ENCODE data around the gene LRRC2. TPM values are rescaled to one million over a fixed set of nuclear protein-coding genes. Genes with fewer than 3 reads are reported as not detected.

LRRC2 gene
- total and polyA plus RNA-seq, 2 donors (not counting 1 experiment from before 2014, with no cell fraction given) = 3.8 to 6.0 TPM

GRCh38 chr3:46466273-46466672 is 99.8 kb downstream of the LRRC2 start:
- H3K9ac ChIP-seq (ENCODE audit: insufficient read depth, low read length) = no peak overlapping the region
- TF ChIP-seq CTCF (conservative IDR thresholded peaks at IDR 0.05 in 1 of 2, IDR thresholded peaks at IDR 0.05 in 1 of 2; ENCODE audit: low read depth in 1 of 2, low read length in 2 of 2) (no peak), EZH2 (IDR thresholded peaks at IDR 0.05; ENCODE audit: low read length, missing control alignments) (no peak)
- no peak overlapping the region for H2AFZ ChIP-seq (ENCODE audit: low read length)
- peaks cover 29% of the 10 kb centered on the region for H3K27me3 ChIP-seq (ENCODE audit: control insufficient read depth, insufficient read depth, low read length)
- no peaks in the 10 kb centered on the region for H3K36me3 ChIP-seq (ENCODE audit: control insufficient read depth, insufficient read depth, low read length)
- DNase-seq (ENCODE audit: low read depth in 2 of 2) = no peak
- H3K4me1 ChIP-seq (ENCODE audit: control insufficient read depth, extremely low read depth, insufficient read depth, low read length) = no peaks in the 10 kb centered on the region
- H3K4me3 ChIP-seq (replicated peaks in 1 of 4; ENCODE audit: control extremely low read depth in 1 of 4, insufficient read depth in 1 of 4, low read depth in 3 of 4, low read length in 4 of 4) = no peak overlapping the region
- no peaks in the 10 kb centered on the region for H3K9me3 ChIP-seq (ENCODE audit: control insufficient read depth, insufficient read depth, low read depth, low read length)
- H3K27ac ChIP-seq (ENCODE audit: insufficient read depth, low read length) = no peak overlapping the region
- no peaks in the 10 kb centered on the region for H4K20me1 ChIP-seq (ENCODE audit: control insufficient read depth, extremely low read depth, insufficient read depth, low read length)
- no peak overlapping the region for H3K4me2 ChIP-seq (ENCODE audit: extremely low read depth, insufficient read depth, low read length)
- H3K79me2 ChIP-seq (ENCODE audit: control insufficient read depth, insufficient read depth, low read length) = no peaks in the 10 kb centered on the region

Other genes with a start within 250 kb of the LRRC2 start
- under 0.01 TPM in 1 of 2 replicates, not detected in the other for gene CCR2, start 212.2 kb downstream of the LRRC2 start, total RNA-seq
- not detected in 2 replicates for gene CCR2, start 212.2 kb downstream of the LRRC2 start, polyA plus RNA-seq
- gene CCR5, start 195.4 kb downstream of the LRRC2 start, total RNA-seq = under 0.01 TPM in 2 replicates
- gene CCR5, start 195.4 kb downstream of the LRRC2 start, polyA plus RNA-seq = 0.15 TPM in 1 of 2 replicates, not detected in the other
- gene CCRL2, start 159.0 kb downstream of the LRRC2 start, total RNA-seq = 0.26 and 0.33 TPM in 2 replicates
- 0.46 and 3.7 TPM in 2 replicates for gene CCRL2, start 159.0 kb downstream of the LRRC2 start, polyA plus RNA-seq
- gene LTF, start 101.4 kb downstream of the LRRC2 start, total RNA-seq = not detected in 2 replicates
- not detected in 2 replicates for gene LTF, start 101.4 kb downstream of the LRRC2 start, polyA plus RNA-seq
- not detected in 2 replicates for gene RTP3, start 68.3 kb downstream of the LRRC2 start, total RNA-seq
- not detected in 2 replicates for gene RTP3, start 68.3 kb downstream of the LRRC2 start, polyA plus RNA-seq
- gene FAM240A, start 46.2 kb upstream of the LRRC2 start, total RNA-seq = not detected in 2 replicates
- not detected in 2 replicates for gene FAM240A, start 46.2 kb upstream of the LRRC2 start, polyA plus RNA-seq
- gene ALS2CL, start 127.4 kb upstream of the LRRC2 start, total RNA-seq = 3.3 and 19.7 TPM in 2 replicates
- 0.46 and 4.4 TPM in 2 replicates for gene ALS2CL, start 127.4 kb upstream of the LRRC2 start, polyA plus RNA-seq
- gene TMIE, start 135.1 kb upstream of the LRRC2 start, total RNA-seq = 0.51 and 2.0 TPM in 2 replicates
- gene TMIE, start 135.1 kb upstream of the LRRC2 start, polyA plus RNA-seq = 0.03 and 0.27 TPM in 2 replicates
- not detected in 2 replicates for gene PRSS50, start 151.6 kb upstream of the LRRC2 start, total RNA-seq
- gene PRSS50, start 151.6 kb upstream of the LRRC2 start, polyA plus RNA-seq = not detected in 2 replicates